Mesenteric fat pad (tissue), 1 donor: ENCODE measurements around the gene CALB2. TPM values are rescaled to one million over a fixed set of nuclear protein-coding genes. Genes with fewer than 3 reads are reported as not detected.

Source experiments
- DNase-seq: peaks from one replicate; pipeline ENCODE4 v3.0.0-alpha.2; 2020; ENCODE audit warnings: low spot score
- total RNA-seq: library from RNA; stranded (reverse); fragmentation: NEBNext Ultra II Directional; extraction: Animal tissue kit (Norgen Biotek cat#: 25700); gene quantifications from one replicate; pipeline ENCODE4 v1.2.1, GENCODE V29; 2021
- donor health status: DM: yes; HTN: yes; CAD: no.

The CALB2 gene
- total RNA-seq, 1 donor from 2014 or later: 190 TPM

DNA sequence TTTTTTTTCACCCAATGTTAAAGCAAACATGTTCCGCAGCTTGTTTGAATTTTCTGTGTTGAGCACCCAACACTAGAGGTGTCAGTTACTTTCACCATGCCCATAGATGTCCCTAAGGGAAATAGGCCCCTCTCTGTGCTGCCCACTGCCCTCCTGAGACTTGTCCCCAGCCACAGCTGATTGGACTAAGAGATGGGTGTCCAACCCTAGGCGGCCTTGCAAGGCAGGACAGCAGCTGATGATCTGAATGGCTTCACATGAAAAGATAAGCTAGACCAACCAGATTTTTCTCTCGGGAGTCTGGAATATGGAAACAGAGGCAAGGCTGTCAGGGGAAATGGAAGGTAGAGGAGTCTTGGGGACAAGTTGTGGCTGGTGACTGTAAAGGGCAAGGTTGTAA, 6.1 kb upstream of the CALB2 start:
- peak; percentile 60 for DNase-seq

DNA sequence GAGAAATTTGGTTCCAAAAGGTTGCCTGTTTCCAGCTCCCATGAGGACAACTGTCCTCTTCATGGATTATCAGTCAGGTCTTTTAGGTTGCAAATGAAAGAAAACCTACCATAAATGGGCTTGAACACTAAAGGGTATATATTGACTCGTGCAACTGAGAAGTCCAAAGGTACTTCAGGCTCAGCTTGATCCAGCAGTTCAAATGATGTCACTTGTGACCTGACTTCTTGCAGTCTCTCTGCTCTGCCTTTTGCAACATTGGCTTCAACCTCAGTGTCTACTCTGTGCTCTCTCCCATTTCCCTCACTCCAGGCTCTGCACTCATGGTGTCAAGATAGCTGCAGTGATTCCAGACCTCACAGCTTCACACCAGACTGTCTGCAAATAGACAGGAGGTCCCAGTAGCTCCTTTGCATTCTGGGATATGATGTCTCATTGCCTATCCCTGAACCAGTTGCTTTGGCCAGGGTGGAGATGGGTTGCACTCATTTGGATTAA, 5.5 kb upstream of the CALB2 start:
- peak; percentile 3 for DNase-seq

DNA sequence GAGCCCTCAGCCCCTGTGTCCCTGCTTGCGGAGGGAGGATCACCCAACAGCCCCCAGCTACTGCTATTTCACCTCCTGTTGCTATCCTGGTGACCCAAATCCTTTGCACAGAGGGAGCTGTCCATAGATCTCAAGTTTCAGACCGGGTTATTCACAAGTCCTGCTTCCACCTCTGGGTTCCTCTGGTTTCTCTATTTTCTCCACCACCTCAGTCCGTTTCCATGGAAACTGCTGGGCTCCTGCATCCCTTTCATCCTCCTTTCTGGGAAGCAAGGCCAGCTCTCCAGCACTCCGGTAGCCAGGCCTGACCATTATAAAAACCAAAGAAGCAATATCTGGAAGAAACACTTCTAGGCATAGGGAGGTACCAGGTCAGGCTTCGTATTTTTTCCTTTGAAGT, 4.8 kb upstream of the CALB2 start:
- DNase-seq: peak; percentile 51

DNA sequence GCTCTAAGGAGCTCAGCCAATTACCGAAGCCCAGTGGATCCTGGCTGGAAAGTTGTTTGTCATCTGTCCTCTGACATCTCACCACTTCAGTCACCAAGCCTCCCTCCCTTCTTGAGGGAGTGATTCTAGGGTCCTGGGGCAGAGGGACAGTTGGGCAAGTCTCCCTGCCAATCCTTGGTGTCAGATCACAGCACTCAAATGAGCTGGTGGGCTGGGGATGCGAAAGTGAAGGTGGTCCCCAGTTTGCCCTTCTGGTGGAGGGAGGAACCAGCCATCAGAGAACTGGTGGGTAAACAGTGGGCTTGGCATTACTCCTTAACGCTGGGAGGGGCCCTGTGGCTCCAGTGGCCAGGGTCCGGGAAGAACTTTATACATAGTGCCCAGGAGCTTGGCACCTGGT, 4.4 kb upstream of the CALB2 start:
- DNase-seq: peak; percentile 37

DNA sequence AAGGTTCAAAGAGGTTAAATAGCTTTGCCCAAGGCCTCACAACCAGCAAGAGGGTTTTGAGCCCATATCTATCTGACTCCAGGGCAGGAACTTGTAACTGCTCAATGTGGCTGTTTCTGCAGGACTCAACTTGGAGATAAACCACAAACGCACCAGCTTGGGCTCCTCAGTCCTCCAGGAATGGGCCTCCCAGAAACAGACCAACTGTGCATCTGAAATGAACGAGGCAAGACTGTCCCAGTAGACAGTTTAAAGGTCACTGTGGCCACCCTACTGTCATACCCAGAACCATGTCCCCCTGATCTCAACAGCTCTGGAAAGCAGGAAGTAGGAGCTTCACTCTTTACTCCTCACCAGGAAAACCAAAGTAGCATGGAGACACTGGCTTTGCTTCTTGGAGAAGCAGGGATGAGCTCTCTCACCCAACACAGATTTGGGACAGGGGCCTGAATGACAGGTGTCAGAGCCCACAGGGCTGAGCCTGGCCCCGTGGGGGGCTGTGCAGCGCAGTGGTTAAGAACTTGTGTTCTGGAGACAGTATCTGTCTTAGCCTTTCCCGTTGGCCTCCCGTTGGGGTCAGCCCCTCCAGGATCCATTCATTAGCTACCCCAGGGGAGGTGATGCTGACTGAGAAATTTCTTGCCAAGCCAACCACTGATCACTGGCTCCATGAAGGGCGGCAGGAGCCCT, 2.3 kb upstream of the CALB2 start:
- DNase-seq: peak; percentile 79

DNA sequence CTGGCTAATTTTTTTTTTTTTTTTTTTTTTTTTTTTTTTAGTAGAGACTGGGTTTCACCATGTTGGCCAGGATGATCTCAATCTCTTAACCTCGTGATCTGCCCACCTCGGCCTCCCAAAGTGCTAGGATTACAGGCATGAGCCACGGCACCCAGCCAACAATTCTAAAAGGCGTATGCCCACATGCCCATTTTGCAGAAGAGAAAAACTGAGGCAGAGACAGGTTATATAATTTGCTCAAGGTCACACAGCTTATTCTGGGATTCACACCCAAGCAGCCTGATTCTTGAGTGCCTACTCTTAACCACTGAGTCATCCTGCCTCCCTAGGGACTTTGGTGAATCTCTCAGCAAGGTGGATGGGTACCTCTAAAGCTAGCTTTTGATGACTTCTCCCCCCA, 1.6 kb upstream of the CALB2 start:
- DNase-seq: peak; percentile 8

DNA sequence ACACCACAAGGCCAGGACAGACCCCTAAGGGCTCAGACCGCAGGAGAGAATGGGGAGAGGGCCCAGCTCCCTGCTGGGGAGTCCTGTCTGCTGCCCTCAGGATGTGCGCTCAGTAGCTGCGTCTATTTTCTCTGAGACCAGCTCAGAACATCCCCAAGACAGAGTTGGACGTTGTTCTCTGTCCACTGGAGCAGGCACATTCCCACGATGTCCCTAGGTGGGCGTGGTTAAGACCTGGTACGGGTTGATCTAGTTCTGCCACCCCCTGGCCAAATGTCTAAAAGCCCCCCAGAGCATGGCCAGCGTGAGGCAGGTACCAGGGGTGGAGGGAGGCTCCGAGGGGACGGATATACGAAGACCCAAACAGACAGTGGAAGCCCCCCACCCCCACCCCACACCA, 842 bp upstream of the CALB2 start:
- no peak for DNase-seq

DNA sequence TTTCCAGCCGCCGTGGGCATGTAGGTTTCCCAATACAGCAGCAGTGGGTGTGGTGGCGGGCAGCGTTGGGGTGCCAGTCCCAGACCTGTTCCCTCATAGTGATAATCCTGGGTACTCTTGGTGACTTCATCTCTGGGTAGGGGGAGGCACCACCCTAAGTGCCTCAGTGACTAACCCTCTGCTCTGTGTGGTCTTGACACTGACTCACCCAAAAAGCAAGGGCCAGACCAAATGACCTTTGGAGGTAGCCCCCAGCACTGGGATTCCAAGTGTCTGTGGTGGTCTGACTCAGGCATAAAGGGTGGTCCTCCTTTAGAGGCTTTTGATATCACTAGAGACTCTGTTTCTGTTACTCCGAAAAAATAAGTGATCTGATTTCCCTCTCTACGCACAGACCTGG, 908 bp downstream of the CALB2 start:
- DNase-seq: no peak

DNA sequence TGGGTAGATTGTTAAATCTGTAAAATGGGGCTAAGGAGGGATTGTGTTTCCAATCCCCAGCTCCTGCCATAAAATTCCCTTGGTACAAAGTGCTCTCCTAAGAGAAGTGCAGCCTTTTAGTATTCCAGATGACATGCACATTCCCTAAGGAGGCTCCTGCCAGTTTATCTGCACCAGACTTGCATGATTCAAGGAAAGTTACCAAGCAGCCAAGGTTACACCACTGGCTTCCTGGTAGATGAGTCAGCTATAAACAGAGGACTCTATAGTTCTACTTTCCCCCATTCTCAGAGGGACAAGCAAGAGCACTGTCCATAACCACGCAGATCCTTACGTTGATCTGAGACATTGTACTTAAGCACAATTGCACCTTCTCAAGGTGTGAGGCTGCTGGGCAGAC, 1.9 kb downstream of the CALB2 start:
- DNase-seq: no peak

DNA sequence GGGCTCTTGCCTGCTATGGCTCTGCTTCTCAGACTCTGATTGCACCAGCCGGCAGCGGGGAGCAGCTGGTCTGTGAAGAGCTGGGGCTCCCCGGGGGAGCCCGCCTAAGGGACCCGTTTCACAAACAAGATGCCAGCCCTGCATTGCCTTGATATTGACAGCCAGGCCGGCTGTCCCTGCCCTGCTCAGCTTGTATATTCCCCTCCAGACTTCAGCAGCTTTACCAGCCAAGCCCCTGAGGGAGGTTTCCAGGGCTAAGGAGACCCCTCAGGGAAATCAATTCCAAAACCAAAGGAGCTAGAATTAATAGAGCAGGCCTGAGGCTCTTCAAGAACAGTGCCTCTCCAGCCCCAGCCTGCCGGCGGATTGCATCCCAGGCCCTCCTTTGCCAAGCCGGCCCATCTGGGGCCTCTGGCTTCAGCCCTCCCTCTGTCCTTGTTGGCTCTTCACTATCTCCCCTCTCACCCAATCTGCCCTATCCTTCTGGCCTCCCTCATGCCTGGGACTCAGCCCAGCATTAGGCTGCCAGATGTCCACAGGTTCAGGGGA, 5.7 kb downstream of the CALB2 start:
- DNase-seq: no peak

DNA sequence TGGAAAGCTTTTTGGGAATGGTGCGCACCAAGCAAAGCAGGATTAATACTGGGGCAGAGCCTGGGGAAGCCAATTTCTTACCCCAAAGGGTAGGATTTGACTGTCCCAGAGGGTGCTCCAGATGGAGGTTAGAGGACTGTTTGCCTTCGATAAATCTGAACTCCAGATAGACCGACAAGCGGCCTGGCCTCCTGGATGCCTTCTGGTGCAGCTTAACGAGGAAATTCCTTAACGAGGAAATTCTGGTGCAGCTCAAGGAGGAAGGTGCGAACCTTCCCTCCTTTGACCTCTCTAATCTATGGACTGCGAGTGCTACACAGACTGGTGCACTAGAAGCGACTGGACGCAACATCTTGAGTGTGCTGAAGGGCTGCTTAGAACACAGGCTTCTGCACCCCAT, 6.5 kb downstream of the CALB2 start:
- DNase-seq: no peak

DNA sequence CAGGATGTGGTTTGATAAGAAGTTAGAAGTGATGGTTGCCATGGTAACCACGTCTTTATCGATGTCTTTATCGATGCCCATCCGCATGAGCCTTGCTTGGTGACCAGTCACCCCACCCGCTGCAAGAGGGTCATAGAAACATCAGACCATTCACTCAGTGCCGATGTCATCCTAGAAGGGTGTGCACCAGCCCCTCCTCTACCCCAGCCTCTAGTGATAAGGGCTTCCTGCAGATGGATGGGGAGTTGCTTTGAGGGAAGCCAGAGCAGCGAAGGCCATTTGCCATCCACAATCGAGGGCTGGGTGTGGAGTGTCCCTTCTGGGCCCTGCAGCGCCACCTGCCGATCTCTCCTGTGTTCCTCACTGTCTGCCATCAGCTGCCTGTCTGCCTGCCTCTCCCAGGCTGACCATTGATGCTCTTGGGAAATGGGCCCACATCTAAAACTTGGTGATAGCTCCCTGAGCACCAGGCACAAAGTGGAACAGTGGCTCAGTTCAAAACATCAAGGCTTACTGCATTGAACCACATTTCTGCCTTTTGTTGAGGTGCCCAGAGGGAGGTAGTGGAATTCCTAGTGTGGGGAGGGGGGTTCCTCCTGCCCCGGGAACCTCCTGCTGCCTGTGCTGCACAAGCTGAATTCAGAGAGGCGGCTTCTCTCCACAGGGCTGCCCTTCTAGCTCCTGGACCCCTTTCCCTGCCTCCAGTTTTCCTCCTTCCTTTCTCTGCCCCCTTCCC, 8.9 kb downstream of the CALB2 start:
- DNase-seq: no peak

DNA sequence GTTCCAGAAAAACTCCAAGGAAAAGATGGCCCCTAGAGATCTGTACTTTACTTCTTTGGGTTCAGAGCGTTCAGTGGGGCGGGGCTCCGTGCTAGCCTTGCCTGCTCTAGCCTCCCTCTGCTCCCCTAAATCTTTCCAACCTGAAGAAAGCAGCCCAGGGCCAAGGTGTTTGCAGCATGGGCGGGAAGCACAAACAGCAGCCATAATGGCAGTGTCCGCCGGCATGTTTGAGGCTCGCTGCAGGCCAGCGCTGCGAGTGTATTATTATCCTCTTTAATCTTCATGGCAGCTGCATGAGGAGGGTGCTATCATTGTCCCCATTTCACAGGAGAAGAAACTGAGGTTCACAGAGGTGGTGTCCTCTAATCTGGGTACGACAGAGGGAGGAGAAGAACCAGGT, 10.4 kb downstream of the CALB2 start:
- no peak for DNase-seq

DNA sequence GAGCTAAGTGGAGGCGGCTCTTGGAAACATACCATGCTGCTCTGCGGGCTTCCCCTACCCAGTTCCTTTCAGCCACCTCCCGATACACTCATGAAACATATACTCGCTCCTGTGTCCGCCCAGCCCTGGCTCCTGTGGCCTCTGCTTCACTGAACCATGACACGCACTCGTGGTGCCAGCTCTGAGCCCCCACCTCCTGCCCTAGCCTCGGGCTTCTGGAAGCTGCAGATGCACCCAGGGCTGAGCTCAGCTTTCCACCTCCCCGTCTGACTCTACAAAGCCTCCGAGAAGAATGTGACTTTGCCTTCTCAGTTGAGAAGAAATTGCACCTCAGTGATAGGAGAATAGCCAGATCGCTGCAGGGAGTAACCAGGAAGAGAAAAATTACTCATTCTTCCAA, 11.0 kb downstream of the CALB2 start:
- DNase-seq: no peak

DNA sequence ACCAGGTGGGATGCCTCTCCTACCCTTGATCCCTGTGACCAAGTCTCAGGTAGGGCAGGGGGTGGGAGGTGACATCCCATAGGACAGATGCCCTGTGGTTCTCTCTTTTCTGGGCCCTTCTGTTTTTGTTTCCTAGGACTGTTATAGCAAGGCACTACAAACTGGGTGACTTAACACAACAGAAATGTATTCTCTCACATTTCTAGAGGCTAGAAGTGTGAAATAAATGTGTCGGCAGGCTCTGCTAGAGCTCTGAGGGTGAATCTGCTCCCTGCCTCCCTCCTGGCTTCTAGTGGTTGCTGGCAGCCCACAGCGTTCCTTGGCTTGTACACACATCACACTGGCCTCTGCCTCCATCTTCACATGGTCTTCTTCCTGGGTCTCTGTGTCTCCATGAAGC, 12.7 kb downstream of the CALB2 start:
- no peak for DNase-seq

DNA sequence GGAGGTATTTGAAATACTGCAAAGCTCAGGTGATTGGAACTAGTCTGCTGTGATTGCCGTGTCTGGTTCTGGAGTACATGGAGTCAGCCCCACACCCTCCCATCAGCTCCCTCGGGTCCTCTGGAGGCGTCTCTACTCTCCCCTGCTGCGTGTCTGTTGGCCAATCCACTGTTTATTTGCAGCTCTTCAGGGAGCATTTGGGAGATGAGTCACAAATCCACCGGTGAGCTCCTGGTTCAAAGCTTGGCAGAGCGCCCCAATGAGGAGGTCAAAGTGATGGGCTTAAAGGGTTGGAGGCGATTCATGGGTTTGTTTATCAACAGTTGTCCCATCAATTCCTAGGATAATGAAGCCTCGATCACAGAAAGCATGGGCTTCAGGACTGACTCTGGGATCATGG, 14.6 kb downstream of the CALB2 start:
- no peak for DNase-seq

DNA sequence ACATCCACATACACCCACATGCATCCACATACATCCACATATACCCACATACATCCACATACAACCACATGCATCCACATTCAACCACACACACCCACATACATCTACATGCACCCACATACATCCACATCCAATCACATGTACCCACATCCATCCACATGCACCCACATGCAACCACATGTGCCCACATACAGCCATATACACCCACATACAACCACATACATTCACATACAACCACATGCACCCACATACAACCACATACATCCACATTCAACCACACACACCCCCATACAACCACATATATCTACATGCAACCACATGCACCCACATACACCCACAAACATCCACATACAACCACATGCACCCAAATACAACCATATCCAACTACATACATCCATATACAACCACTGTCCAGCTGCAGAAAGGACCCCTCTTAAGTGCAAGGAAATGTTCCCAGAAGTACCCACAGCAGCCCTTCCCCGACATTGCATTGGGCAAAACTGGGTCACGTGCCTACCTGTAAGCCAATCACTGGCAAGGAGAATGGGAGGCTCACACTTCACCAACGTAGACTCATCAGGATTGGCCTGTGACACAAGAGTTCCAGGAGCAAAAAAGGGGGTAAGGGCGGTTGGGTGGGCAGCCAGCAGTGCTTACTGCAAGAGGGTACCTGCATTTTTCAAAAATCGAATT, 18.1 kb downstream of the CALB2 start:
- no peak for DNase-seq

DNA sequence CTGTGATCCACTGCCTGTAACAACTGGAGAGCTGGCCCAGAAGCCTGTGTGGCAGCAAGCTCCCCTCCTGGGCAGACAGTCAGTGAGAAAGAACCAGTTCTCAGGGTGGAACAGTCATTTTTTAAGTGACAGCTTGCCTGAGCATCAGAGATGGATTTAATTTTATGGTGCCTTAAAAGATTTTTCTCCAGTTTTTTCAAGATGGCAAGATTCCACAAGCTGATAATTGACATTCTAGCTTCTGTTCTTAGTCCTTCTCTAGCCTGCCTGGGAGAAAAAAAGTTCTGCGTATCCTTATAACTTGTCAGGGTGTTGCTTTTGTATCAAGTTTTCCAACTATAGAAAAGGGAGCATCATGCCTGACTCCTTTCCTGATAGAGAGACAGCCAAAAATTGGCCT, 21.2 kb downstream of the CALB2 start:
- no peak for DNase-seq

DNA sequence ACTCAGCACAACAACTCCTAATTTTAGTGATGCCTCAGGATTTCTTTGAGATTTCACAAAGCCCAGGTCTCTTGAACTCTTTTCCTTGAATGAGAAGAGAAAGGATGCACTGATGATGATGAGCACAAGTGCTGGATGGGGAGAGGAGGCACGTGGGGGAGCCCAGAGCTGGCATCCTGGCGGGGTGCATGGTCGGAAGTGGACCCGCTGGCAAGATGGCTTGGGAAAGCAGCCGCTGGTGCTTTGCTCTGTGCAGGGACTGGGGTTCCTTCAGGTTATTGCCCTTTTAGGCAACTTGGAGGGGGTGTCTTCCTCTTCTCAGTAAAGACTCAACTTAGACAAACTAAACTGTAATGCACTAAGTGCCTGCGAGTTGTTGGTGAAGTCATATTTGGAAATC, 22.3 kb downstream of the CALB2 start:
- DNase-seq: no peak

DNA sequence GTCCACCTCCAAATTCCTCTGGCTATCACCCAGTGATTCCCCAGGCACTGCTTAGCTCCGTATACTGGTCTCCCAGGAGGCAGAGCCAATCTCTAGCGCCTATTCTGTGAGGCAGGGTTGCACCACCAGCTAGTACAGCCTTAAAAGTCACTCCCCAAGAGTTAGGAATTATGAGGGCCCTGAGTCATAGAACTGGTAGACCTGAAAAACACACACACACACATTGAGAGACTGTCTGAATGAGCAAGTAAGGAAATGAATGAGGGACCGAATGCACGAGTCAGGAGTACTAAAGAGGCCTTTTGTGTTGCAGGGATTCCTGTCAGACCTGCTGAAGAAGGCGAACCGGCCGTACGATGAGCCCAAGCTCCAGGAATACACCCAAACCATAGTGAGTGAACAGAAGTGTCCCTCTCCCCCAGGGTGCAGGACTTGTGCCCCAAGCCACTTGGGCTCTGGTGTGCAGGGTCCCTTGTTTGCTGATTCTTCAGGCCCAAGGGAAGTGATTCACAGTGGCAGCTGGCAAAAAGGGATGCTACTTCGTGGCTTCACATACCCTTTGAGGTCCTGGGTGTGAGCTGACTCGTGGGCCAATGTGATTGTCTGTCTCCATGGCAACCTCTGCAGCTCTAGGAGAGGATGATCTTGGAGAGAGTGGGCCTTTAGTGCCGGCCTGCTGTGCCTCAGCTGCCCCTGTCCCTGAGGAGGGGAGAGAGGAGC, 24.7 kb downstream of the CALB2 start:
- no peak for DNase-seq

DNA sequence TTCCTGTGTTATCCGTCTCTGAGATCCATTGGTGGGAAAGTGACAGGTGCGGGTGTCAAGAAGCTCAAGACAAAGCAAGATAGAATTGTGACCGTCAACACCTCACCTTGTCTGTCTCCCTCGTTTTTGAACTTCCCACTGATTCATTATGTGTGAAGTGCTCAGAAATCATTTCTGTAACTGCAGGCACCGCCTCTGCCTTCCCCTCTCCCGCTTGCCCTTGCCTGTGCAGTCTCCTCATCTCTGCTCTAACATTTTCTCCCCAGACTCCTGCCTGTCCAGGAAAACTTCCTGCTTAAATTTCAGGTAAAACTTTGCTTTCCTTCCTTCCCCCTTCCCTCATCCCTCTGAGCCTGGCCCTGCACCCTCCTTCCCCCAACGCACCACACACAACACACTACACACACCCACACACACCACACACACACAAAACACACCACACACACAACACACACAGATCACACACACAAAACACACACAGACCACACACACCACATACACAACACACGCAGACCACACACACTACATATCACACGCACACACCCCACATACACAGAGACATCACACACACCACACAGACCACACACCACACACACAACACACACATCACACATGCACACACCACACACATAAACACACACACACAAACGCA, 25.7 kb downstream of the CALB2 start:
- no peak for DNase-seq
